ENCODE results near the gene SHB.

SHB gene

GRCh38 chr9:38091310-38092199 lies 22.5 kb upstream of the SHB start:
- H3K4me3 ChIP-seq (ENCODE audit: low read depth, low read length): no peak overlapping the region
- no peaks in the 10 kb centered on the region for H3K27me3 ChIP-seq (replicated peaks)
- no peak overlapping the region for H3K27ac ChIP-seq
- no peak for DNase-seq
- H3K36me3 ChIP-seq (replicated peaks): no peaks in the 10 kb centered on the region
- in situ Hi-C loops (cut with HindIII; ENCODE audit: low pct_ligation_motif_present, low sequenced_read_pairs): no loop called here
- no peak for TF ChIP-seq CTCF (IDR thresholded peaks at IDR 0.05; ENCODE audit: low read depth, low read length, missing control alignments)

- no peak for DNase-seq
- in situ Hi-C loops (cut with HindIII; ENCODE audit: low pct_ligation_motif_present, low sequenced_read_pairs): no loop called here
- Histone ChIP-seq H3K36me3 (replicated peaks) (no peaks in the 10 kb centered on the region), H3K27ac (no peak overlapping the region), H3K4me3 (ENCODE audit: low read depth, low read length) (no peak overlapping the region), H3K27me3 (replicated peaks) (no peaks in the 10 kb centered on the region)
- no peak for TF ChIP-seq CTCF (IDR thresholded peaks at IDR 0.05; ENCODE audit: low read depth, low read length, missing control alignments)
Measured at GRCh38 chr9:38090170-38090569, 21.1 kb upstream of the SHB start.

- Histone ChIP-seq H3K27me3 (replicated peaks) (no peaks in the 10 kb centered on the region), H3K36me3 (replicated peaks) (no peaks in the 10 kb centered on the region), H3K27ac (no peak overlapping the region), H3K4me3 (ENCODE audit: low read depth, low read length) (no peak overlapping the region)
- in situ Hi-C loops (cut with HindIII; ENCODE audit: low pct_ligation_motif_present, low sequenced_read_pairs): no loop called here
- DNase-seq: no peak
- TF ChIP-seq CTCF (IDR thresholded peaks at IDR 0.05; ENCODE audit: low read depth, low read length, missing control alignments): no peak
Measured at GRCh38 chr9:38089387-38090165, 20.5 kb upstream of the SHB start.

GRCh38 chr9:38088006-38088925 lies 19.2 kb upstream of the SHB start:
- TF ChIP-seq CTCF (IDR thresholded peaks at IDR 0.05; ENCODE audit: low read depth, low read length, missing control alignments): peak; percentile 97
- Histone ChIP-seq H3K27ac (no peak overlapping the region), H3K36me3 (replicated peaks) (no peaks in the 10 kb centered on the region), H3K4me3 (ENCODE audit: low read depth, low read length) (no peak overlapping the region), H3K27me3 (replicated peaks) (no peaks in the 10 kb centered on the region)
- in situ Hi-C loops (cut with HindIII; ENCODE audit: low pct_ligation_motif_present, low sequenced_read_pairs): no loop called here
- DNase-seq: peak; percentile 51

- Histone ChIP-seq H3K27ac (no peak overlapping the region), H3K36me3 (replicated peaks) (no peaks in the 10 kb centered on the region), H3K4me3 (ENCODE audit: low read depth, low read length) (no peak overlapping the region), H3K27me3 (replicated peaks) (no peaks in the 10 kb centered on the region)
- in situ Hi-C loops (cut with HindIII; ENCODE audit: low pct_ligation_motif_present, low sequenced_read_pairs): no loop called here
- no peak for DNase-seq
- TF ChIP-seq CTCF (IDR thresholded peaks at IDR 0.05; ENCODE audit: low read depth, low read length, missing control alignments): no peak
Measured at GRCh38 chr9:38086496-38086895, 17.5 kb upstream of the SHB start.
